ENCODE results near the gene ZNF385A. TPM values are rescaled to one million over a fixed set of nuclear protein-coding genes. Genes with fewer than 3 reads are reported as not detected.

ZNF385A gene
- total RNA-seq, 4 donors from 2014 or later, result 24.2 to 38.9 (median 29.3) TPM

DNA sequence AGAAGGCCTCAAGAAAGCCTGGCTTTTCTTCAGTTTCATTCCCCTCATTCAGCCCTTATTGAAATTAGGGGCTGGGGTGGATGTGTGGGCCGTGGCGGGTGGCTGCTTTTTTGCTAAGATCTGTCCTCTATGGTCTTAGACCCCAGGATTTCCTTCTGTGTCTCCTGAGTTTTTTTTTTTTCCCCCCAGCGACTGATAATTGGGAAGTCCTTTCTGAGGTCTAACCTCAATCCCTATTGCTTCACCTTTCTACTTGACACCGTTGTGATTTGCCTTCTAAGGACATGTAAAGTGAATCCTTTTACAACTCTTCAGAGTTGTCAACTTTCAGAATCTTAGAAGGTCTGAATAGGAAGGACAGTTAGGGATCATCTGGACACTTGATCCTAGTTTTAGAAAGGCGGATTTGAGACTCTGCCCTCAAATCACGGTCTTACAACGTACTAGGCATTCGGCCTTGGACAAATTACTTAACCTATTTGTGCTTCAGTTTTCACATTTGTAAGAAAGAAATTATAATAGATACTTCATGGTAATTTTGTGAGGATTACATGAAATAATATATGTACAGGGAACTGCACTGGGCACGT lies 24.7 kb downstream of the ZNF385A start:
- H3K4me1 ChIP-seq, result peaks cover 19 to 47% of the 10 kb centered on the region in 2 donors
- WGBS, 2 donors, result 54 to 60% methylated on average over 9 of the region's 9 CpGs

GRCh38 chr12:54358945-54359761 lies 25.4 kb downstream of the ZNF385A start:
- H3K4me1 ChIP-seq, result peaks cover 20 to 51% of the 10 kb centered on the region in 2 donors
- WGBS, 2 donors, result 1 to 2% methylated on average over 40 of the region's 40 CpGs
- H3K27me3 ChIP-seq, result no peaks in the 10 kb centered on the region
- H3K9me3 ChIP-seq, result no peaks in the 10 kb centered on the region
- no peaks in the 10 kb centered on the region for H3K36me3 ChIP-seq
- peak overlapping the region; percentile 85 to 95 (median 89) for H3K27ac ChIP-seq
- DNase-seq, result peak; percentile 97 to 98
- intact Hi-C loops (cut with DNase I), result no loop called here
- H3K4me3 ChIP-seq (replicated peaks in 1 of 3), result peak overlapping the region in 2 of 3 donors; percentile 55 to 62
- TF ChIP-seq POLR2A (IDR thresholded peaks at IDR 0.05), result peak; percentile 35 to 75
- TF ChIP-seq, protein P1, sequence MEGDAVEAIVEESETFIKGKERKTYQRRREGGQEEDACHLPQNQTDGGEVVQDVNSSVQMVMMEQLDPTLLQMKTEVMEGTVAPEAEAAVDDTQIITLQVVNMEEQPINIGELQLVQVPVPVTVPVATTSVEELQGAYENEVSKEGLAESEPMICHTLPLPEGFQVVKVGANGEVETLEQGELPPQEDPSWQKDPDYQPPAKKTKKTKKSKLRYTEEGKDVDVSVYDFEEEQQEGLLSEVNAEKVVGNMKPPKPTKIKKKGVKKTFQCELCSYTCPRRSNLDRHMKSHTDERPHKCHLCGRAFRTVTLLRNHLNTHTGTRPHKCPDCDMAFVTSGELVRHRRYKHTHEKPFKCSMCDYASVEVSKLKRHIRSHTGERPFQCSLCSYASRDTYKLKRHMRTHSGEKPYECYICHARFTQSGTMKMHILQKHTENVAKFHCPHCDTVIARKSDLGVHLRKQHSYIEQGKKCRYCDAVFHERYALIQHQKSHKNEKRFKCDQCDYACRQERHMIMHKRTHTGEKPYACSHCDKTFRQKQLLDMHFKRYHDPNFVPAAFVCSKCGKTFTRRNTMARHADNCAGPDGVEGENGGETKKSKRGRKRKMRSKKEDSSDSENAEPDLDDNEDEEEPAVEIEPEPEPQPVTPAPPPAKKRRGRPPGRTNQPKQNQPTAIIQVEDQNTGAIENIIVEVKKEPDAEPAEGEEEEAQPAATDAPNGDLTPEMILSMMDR (IDR thresholded peaks at IDR 0.05), result no peak

More for the DNA sequence above, 24.7 kb downstream of the ZNF385A start:
- no peak for TF ChIP-seq POLR2A (IDR thresholded peaks at IDR 0.05)
- TF ChIP-seq, protein P1 (IDR thresholded peaks at IDR 0.05), result no peak
- Histone ChIP-seq H3K27ac (peak overlapping the region; percentile 24 to 95 (median 89)), H3K4me3 (replicated peaks in 1 of 3) (peak overlapping the region in 1 of 3 donors; percentile 22), H3K9me3 (no peaks in the 10 kb centered on the region), H3K27me3 (no peaks in the 10 kb centered on the region), H3K36me3 (no peaks in the 10 kb centered on the region)
- no peak for DNase-seq
- intact Hi-C loops (cut with DNase I), result loop anchor here (5.0 to 10.0 kb wide), 3 partner anchors 68 to 143 kb away; no protein-coding TSS in a partner anchor

GRCh38 chr12:54358191-54358944 lies 26.2 kb downstream of the ZNF385A start:
- H3K27me3 ChIP-seq, result no peaks in the 10 kb centered on the region
- DNase-seq, result no peak
- intact Hi-C loops (cut with DNase I), result no loop called here
- peak in 1 of 2 donors; percentile 51 for TF ChIP-seq POLR2A (IDR thresholded peaks at IDR 0.05)
- TF ChIP-seq, protein P1 (IDR thresholded peaks at IDR 0.05), result no peak
- 8 to 10% methylated on average over 15 of the region's 15 CpGs for WGBS, 2 donors
- H3K9me3 ChIP-seq, result no peaks in the 10 kb centered on the region
- H3K27ac ChIP-seq, result peak overlapping the region; percentile 85 to 95 (median 89)
- peak overlapping the region in 2 of 3 donors; percentile 55 to 62 for H3K4me3 ChIP-seq (replicated peaks in 1 of 3)
- H3K36me3 ChIP-seq, result no peaks in the 10 kb centered on the region
- peaks cover 26 to 59% of the 10 kb centered on the region in 2 donors for H3K4me1 ChIP-seq

GRCh38 chr12:54357506-54358190 lies 26.9 kb downstream of the ZNF385A start:
- TF ChIP-seq POLR2A (IDR thresholded peaks at IDR 0.05), result no peak
- TF ChIP-seq, protein P1 (IDR thresholded peaks at IDR 0.05), result no peak
- no peaks in the 10 kb centered on the region for H3K9me3 ChIP-seq
- 73% methylated on average over 2 of the region's 2 CpGs for WGBS, 2 donors
- intact Hi-C loops (cut with DNase I), result no loop called here
- DNase-seq, result no peak
- H3K4me1 ChIP-seq, result peaks cover 33 to 66% of the 10 kb centered on the region in 2 donors
- peak overlapping the region in 1 of 3 donors; percentile 55 for H3K4me3 ChIP-seq (replicated peaks in 1 of 3)
- H3K27ac ChIP-seq, result peak overlapping the region; percentile 85 to 95 (median 89)
- no peaks in the 10 kb centered on the region for H3K27me3 ChIP-seq
- no peaks in the 10 kb centered on the region for H3K36me3 ChIP-seq

Measured in thyroid gland (tissue), 4 donors.